Posterior vena cava (tissue), 2 donors: ENCODE measurements around the gene RPP21. TPM values are rescaled to one million over a fixed set of nuclear protein-coding genes. Genes with fewer than 3 reads are reported as not detected.

ENCODE experiments used
- DNase-seq: peaks from one replicate; pipeline ENCODE4 v3.0.0-alpha.2; 2020; ENCODE audit warnings: low spot score
- intact Hi-C, 2 donors: fragments of 100-400 bp; cut with DNase I; formaldehyde crosslinking; loops; one replicate each; pipeline versions ENCODE4 v1.14.1 to v1.14.2; 2022 to 2023
- total RNA-seq, 2 donors: library from RNA; stranded (reverse); fragmentation: NEBNext Ultra II Directional; extraction: Animal tissue kit (Norgen Biotek cat#: 25700); gene quantifications; one replicate each; pipeline ENCODE4 v1.2.1, GENCODE V29; 2021
- donor health status: DM: yes; HTN: yes; CAD: no.
- donor health status: DM: yes; HTN: yes; CAD: no.

The RPP21 gene
- total RNA-seq, 2 donors from 2014 or later, result 27.9 to 30.0 TPM

DNA sequence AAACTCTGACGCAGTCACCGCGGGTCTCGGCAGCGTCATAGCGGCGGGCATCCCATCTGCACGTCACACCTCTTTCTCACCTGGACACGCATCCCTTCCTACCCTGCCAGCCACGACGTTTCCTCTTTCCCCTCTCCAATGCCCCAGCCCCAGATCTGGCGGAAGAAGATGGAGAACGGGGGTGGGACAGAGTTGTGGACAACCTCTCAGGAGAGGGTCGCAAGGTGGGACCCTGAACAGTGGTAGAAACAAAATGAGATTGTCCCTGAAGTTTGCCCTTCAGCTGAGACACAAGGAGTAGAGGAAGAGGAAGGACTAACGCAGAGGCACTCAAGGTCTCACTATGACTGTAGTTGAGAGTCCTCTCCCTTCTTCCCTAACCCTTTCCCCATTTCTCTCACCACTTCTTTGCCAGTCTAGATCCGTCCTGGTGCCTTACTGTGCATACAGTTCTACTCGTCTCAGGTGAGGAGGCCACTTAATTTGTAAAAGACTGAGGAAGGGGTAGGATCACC lies 17.7 kb upstream of the RPP21 start:
- no peak for DNase-seq
- intact Hi-C loops, result no loop called here

DNA sequence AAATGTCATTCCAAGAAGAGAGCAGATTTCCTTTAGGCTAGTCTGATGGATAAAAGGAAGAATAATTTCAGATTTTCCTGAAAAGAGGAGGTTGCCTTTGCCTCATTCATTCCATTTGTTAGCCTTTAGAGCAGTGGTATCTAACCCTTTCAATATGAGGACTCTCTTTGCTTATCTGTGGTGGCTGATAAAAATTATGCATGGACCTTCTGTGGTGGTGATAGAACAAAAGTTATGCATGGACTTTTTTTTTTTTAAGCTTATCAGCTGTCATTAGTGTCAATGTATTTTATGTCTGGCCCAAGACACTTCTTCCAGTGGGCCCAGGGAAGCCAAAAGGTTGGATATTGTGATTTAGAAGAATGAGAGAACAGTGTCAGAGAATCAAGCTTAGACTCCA lies 16.6 kb upstream of the RPP21 start:
- intact Hi-C loops, result no loop called here

GRCh38 chr6:30329331-30329730 lies 15.6 kb upstream of the RPP21 start:
- intact Hi-C loops, result no loop called here
- no peak for DNase-seq

More for the DNA sequence above, 16.6 kb upstream of the RPP21 start:
- no peak for DNase-seq

- intact Hi-C loops, result no loop called here
- no peak for DNase-seq
Measured at GRCh38 chr6:30331981-30332380, 13.0 kb upstream of the RPP21 start.

GRCh38 chr6:30334075-30334783 lies 10.7 kb upstream of the RPP21 start:
- intact Hi-C loops, result no loop called here
- DNase-seq, result no peak

DNA sequence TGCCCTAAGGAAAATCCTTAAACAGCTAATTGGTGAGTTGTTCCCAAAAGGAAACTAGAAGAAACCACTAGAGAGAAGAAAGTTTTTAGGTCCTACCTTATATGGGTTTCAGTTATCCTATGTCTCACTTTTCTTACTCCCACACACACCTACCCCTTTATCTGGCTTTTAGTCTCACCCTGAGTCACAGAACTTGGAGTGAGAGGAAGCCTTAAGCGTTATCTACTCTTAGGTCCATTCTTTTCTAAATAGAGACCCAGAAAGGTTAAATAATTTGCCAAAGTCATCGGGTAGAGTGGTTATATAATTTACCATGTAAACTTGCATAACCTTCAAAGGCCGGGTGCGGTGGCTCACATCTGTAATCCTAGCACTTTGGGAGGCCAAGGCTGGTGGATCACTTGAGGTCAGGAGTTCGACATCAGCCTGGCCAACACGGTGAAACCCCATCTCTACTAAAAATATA lies 4.3 kb upstream of the RPP21 start:
- no peak for DNase-seq
- intact Hi-C loops, result no loop called here

GRCh38 chr6:30341218-30341617 lies 3.7 kb upstream of the RPP21 start:
- DNase-seq, result no peak
- intact Hi-C loops, result no loop called here

GRCh38 chr6:30341728-30342127 lies 3.2 kb upstream of the RPP21 start:
- intact Hi-C loops, result no loop called here
- DNase-seq, result no peak

DNA sequence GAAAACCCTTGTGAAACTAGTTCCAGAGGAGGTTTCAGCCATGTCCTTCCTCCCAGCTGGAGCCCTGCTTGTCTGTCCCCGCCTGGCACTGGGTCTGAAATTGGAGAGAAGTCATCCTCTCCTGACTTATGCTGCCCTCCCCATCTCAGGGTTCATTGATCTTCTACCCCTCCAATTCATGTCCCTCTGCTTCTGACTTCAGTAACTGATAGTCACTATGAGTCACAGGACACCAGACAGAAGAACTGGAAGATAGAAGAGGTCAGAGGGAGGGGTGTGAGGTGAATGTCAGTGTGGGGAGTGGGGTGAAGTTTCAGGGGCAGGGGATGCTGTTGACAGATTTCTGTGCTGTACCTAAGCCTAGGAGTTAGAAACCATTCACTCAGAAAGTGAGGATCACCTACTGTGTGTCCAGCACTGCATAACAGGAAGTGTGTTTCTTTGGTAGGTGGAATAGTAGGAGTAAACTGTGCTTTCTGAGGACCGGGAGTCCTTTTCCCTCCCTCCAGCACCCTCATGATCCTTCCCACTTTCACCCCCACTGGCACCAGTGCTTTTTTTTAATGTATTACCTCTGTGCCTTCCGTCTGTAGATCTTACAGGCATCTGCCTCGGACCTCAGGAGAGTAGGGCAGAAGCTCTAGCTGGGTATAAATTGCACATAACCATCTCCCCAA lies 627 bp upstream of the RPP21 start:
- no peak for DNase-seq
- intact Hi-C loops, result no loop called here

DNA sequence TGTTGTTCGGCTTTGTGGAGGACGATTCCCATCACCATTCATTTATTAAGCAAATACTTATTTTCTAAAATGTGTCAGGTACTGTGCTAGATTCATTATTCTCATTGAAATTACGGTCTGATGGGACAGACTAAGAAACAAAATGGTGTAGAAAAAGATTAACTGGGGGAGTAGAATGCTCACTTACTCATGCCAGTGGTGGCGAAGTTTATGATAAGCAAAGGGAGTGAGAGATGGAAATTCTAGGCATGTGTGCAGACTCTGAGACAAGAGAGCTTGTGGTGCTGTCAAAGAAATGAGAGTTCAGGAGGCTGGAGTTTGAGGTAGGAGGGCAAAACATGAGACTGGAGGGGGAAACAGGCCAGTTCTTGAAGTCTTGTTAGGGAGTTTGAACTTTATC lies 896 bp downstream of the RPP21 start:
- no peak for DNase-seq
- intact Hi-C loops, result no loop called here

GRCh38 chr6:30348957-30349356 lies 4.0 kb downstream of the RPP21 start:
- intact Hi-C loops, result no loop called here
- DNase-seq, result no peak

DNA sequence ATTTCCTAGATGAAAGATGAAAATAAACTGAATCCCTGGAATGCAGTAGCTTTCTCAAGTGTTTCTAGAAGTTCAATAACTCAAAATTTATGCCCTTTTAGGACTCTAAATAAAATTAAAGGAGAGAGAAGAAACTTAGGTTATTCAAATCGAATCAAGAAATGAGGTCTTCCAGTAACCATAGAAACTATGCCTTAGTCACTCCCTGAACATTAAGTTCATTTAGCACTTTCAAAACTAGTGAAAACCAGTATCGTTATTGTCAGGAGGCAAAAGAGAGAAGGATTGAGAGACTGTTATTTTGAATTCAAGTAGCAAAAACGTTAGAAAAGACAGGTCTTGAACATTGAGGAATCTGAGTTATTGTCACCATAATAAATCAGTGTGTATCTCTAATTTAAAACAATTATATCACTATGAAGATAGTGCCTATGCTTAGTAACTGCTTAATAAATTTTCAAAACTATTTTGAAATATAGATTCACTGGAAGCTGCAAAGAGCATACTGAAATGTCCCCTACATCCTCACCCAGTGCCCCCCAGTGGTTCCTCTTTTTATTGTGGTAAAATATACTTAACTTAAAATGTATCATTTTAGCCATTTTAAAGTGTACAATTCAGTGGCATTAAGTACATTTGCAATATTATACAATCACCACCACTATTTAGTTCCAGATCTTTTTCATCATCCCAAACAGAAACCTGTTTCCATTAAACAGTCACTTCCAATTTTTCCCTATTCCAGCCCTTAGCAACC lies 4.6 kb downstream of the RPP21 start:
- intact Hi-C loops, result no loop called here
- DNase-seq, result no peak

- intact Hi-C loops, result no loop called here
- no peak for DNase-seq
Measured at GRCh38 chr6:30350524-30350923, 5.6 kb downstream of the RPP21 start.

DNA sequence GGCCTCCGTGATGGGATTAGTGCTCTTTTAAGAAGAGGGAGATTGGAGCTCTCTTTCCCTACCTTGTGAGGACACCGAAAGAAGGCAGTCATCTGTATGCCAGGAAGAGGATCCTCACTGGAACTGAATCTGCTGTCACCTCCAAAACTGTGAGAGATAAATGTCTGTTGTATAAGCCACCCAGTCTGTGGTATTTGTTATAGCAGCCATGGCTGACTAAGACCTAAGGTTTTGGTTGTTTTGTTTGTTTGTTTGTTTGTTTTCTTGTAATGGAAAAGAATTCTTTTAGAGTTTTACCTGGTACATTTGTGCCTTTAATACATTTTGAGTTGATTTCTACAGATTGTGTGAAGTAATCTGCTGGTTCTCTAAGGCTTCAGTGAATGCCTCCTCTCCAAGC lies 7.6 kb downstream of the RPP21 start:
- DNase-seq, result no peak
- intact Hi-C loops, result no loop called here

GRCh38 chr6:30355281-30355680 lies 10.3 kb downstream of the RPP21 start:
- intact Hi-C loops, result no loop called here
- no peak for DNase-seq

DNA sequence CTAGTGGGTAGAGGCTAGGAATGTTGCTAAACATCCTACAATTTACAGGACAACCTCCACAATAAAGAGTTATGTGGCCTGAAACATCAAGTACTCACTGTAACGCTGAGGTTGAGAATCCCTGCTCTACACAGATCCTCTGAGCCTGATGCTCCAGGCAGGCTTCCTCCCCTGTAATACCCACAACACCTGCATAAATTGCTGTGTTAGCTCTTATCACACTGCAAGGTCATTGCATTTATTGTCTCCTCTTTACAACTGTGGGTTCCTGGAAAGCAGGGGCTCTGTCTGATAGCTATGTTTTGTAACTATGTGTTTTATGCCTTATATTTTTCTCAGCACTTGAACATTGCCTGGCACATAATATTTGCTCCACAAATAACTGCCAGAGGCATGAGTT lies 11.6 kb downstream of the RPP21 start:
- intact Hi-C loops, result no loop called here
- DNase-seq, result no peak

- no peak for DNase-seq
Measured at GRCh38 chr6:30357678-30358540, 13.0 kb downstream of the RPP21 start.

GRCh38 chr6:30359276-30359675 lies 14.3 kb downstream of the RPP21 start:
- intact Hi-C loops, result no loop called here
- DNase-seq, result no peak

More at GRCh38 chr6:30357678-30358540, 13.0 kb downstream of the RPP21 start:
- intact Hi-C loops, result no loop called here

DNA sequence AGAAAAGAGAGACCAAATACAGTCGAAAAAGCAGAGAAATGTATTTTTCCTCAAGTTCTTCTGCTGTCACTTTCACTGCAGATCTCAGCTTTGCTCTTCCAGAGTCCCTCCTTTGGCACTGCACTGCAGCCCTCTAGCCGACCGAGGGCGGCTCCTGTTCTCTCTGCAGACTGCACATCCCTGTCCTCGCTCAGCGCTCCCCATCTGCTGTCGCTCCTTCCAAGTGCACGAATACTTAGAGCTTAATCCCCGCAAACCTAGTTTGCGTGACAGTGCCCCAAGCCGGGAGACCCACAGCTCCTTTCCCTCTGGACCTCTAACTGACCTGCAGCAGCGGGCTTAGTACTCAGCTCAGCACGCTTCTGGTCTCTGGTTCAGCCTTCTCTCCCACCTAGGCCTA lies 15.2 kb downstream of the RPP21 start:
- intact Hi-C loops, result no loop called here
- DNase-seq, result no peak
